GM19351 (cell line): Measurements from ENCODE around the gene KANSL3.

Experiments
- ATAC-seq: cut with Tn5 transposase; IDR thresholded peaks from one replicate; pipeline ENCODE4 v1.9.1; 2021; ENCODE audit warnings: mild to moderate bottlenecking, moderate library complexity; ENCODE audit not compliant: unreplicated experiment

The KANSL3 gene

DNA sequence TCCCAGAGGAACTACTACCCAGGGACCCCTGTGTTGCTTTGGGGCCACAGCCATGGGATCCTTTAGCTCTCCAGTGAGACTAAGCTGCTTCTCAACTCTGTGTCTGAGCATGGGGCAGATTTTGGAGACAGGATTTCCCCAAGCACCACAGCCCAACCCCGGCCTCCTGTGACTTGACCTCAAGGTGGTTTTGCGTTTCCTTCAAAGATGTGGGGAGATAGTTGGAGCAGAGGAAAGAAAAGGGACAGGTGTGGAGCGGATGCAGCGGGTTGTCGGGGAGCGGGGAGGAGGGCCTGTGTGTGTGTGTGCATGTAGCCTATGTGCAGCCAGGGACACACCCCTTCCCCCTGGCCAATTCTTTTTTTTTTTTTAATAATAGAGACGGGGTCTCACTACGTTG is 91.3 kb downstream of the KANSL3 start:
- ATAC-seq, result no peak

DNA sequence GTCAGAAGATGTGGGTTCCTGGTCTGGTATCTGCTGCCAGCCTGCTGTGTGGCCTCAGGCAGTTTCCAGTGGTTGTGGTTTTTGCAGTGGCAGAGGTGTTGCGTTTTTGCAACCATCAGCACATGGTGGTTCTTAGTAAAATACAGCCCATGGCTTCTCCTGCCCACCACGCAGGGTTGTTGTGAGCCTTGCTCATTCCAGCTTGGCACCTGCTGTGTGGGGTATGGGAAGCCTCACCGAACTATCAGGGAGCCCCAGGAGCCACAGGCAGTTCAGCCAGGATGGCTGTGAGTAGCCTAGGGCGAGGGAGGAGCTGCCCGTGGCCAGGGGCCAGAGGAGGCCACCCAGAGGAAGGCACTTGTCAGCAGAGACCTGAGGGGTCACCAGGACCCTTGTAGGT is 91.8 kb downstream of the KANSL3 start:
- ATAC-seq, result no peak
